ENCODE results near the gene ARG1.
A peak's percentile ranks its signal among the peaks of the same experiment; 100 is the strongest.

Gene ARG1

DNA sequence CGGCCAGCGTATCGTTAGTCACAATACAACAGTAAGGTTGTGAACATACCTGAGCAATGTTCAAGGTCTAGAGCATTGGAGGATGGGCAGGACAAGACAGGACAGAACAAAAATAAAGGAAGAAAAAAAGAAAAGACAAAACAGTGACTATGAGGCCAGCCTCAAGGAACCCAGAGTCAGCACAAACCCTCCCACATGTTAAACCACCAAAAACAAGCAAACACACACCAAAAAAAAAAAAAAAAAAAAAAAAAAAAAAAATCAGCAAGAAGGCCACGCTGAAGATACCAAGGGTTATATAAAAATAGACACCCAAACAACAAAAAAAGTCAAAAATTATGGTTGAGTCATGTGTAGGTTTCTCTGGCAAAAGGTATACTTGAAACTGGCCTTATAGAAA, 42.2 kb downstream of the ARG1 start:
- TF ChIP-seq CTCF (IDR thresholded peaks at IDR 0.05; ENCODE audit: control extremely low read depth, extremely low read depth, low read depth, missing control alignments): no peak
- CTCF ChIA-PET: no interaction called here
- no peak for DNase-seq (ENCODE audit: extremely low spot score)
- POLR2A ChIA-PET: no interaction called here

GRCh38 chr6:131627724-131628682, 55.0 kb downstream of the ARG1 start, which contains the start of gene MED23:
Gene MED23 (minus strand): TSS chr6:131628242. CDS start chr6:131628049, 193 bp downstream.
- DNase-seq (ENCODE audit: extremely low spot score): peak; percentile 88
- ChIA-PET CTCF (interaction anchor here (0.6 to 4.2 kb wide), 50 partner anchors 9 to 803 kb away, joined by 3 to 73 read pairs (median 4); partner anchors contain the start of genes ARG1 and ENPP3), POLR2A (interaction anchor here (0.7 kb wide), 1 partner anchor 24 kb away, joined by 3 read pairs; no protein-coding TSS in a partner anchor)
- TF ChIP-seq CTCF (IDR thresholded peaks at IDR 0.05; ENCODE audit: control extremely low read depth, extremely low read depth, low read depth, missing control alignments): peak; percentile 100

GRCh38 chr6:131628726-131629125, 55.7 kb downstream of the ARG1 start:
- CTCF ChIA-PET: interaction anchor here (0.6 to 4.2 kb wide), 37 partner anchors 9 to 804 kb away, joined by 3 to 73 read pairs (median 6); partner anchors contain the start of genes ARG1 and ENPP3
- DNase-seq (ENCODE audit: extremely low spot score): no peak
- POLR2A ChIA-PET: no interaction called here
- no peak for TF ChIP-seq CTCF (IDR thresholded peaks at IDR 0.05; ENCODE audit: control extremely low read depth, extremely low read depth, low read depth, missing control alignments)

DNA sequence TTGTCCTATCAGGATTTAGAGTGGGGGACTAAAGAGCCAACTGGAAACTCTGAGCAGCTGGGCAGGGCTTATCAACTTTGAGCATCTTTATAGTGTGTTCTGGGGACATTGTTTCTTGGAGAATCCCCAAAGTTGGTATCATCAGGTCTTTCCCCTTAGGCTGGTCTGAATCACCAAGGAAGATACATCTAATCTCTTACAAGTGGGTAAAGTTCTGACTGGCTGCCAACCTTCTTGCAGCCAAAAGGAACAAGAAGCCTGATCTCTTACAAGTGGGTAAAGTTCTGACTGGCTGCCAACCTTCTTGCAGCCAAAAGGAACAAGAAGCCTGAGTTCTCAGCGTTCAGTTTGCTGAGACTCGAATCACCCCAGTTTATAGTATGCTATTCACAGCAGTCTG, 56.6 kb downstream of the ARG1 start:
- POLR2A ChIA-PET: no interaction called here
- no peak for DNase-seq (ENCODE audit: extremely low spot score)
- CTCF ChIA-PET: interaction anchor here (1.2 to 4.2 kb wide), 11 partner anchors 9 to 757 kb away, joined by 3 to 73 read pairs (median 17); partner anchors contain the start of gene ENPP3
- no peak for TF ChIP-seq CTCF (IDR thresholded peaks at IDR 0.05; ENCODE audit: control extremely low read depth, extremely low read depth, low read depth, missing control alignments)

GRCh38 chr6:131631625-131632289, 58.7 kb downstream of the ARG1 start:
- ChIA-PET CTCF (interaction anchor here (1.5 to 1.8 kb wide), 2 partner anchors 8 to 113 kb away, joined by 5 to 7 read pairs; no protein-coding TSS in a partner anchor), POLR2A (no interaction called here)
- DNase-seq (ENCODE audit: extremely low spot score): no peak
- no peak for TF ChIP-seq CTCF (IDR thresholded peaks at IDR 0.05; ENCODE audit: control extremely low read depth, extremely low read depth, low read depth, missing control alignments)
